Small intestine (tissue), 7 donors: ENCODE measurements around the gene DHX57. TPM values are rescaled to one million over a fixed set of nuclear protein-coding genes. Genes with fewer than 3 reads are reported as not detected.
"Not testable (repeated sequence)": the region's sequence is repeated elsewhere in the genome, so short reads cannot be mapped to it uniquely, and the experiment has no call there.

ENCODE experiments used
- DNase-seq, 2 donors: peaks; one replicate each; pipeline versions ENCODE4 v3.0.0 to v3.0.0-alpha.2; 2013
- FAIRE-seq: peaks from 2 replicates; lab custom pipeline; 2012; peaks lifted over from hg19 to GRCh38; lab: Jason Lieb, UNC
- H3K27ac ChIP-seq, 3 donors: one replicate each; pipeline ENCODE4 v1.5.1; 2013; ENCODE audit warnings: low read length in 2 of 3, mild to moderate bottlenecking in 2 of 3, control low read depth in 1 of 3, inconsistent platforms in 1 of 3, low read depth in 1 of 3, moderate library complexity in 1 of 3
- H3K27me3 ChIP-seq, 3 donors: one replicate each; pipeline ENCODE4 v1.6.1; 2013; ENCODE audit warnings: low read length in 3 of 3, inconsistent platforms in 1 of 3; ENCODE audit not compliant: control insufficient read depth in 3 of 3, insufficient read depth in 3 of 3
- H3K36me3 ChIP-seq, 3 donors: one replicate each; pipeline ENCODE4 v1.6.1; 2013; ENCODE audit warnings: low read length in 3 of 3, inconsistent platforms in 1 of 3, low read depth in 1 of 3, mild to moderate bottlenecking in 1 of 3, moderate library complexity in 1 of 3; ENCODE audit not compliant: control insufficient read depth in 3 of 3, insufficient read depth in 2 of 3
- H3K4me1 ChIP-seq, 3 donors: one replicate each; pipeline ENCODE4 v1.6.1; 2013; ENCODE audit warnings: low read length in 2 of 3, inconsistent platforms in 1 of 3, low read depth in 1 of 3, mild to moderate bottlenecking in 1 of 3, moderate library complexity in 1 of 3; ENCODE audit not compliant: control insufficient read depth in 3 of 3, insufficient read depth in 2 of 3
- H3K4me3 ChIP-seq, 3 donors: one replicate each; pipeline ENCODE4 v1.5.1; 2013; ENCODE audit warnings: low read length in 3 of 3, control low read depth in 1 of 3, inconsistent platforms in 1 of 3, low read depth in 1 of 3, mild to moderate bottlenecking in 1 of 3, moderate library complexity in 1 of 3
- H3K9me3 ChIP-seq, 2 donors: one replicate each; pipeline ENCODE4 v1.6.1; 2013; ENCODE audit warnings: low read depth in 1 of 2, low read length in 1 of 2; ENCODE audit not compliant: control insufficient read depth in 2 of 2, insufficient read depth in 1 of 2
- WGBS, 3 donors: extraction: QIAGEN DNeasy Blood & Tissue Kit; methylation state at CpG; one replicate each; pipeline ENCODE4 v1.1.7; 2013; 5-methylcytosine and 5-hydroxymethylcytosine counted together
- polyA plus RNA-seq, 4 donors: library from polyadenylated mRNA; stranded (reverse) in 3 of 4; unstranded in 1 of 4; fragments of 200-250 nt in 3 of 4; fragments of 120-200 nt in 1 of 4; gene quantifications; one replicate each; pipeline versions ENCODE4 v1.2.1 to v1.2.3, GENCODE V29; 2013
- donor health status: healthy with polysubstance abuse.
- donor health status: control.
- donor health status: control.
- donor health status: Bipolar disorder and iron deficiency.
- donor health status: healthy.

DHX57 gene
- polyA plus RNA-seq, 4 donors = 2.4 to 13.6 (median 5.8) TPM

GRCh38 chr2:38850045-38850444 is 25.7 kb downstream of the DHX57 start:
- Histone ChIP-seq H3K27ac (no peak overlapping the region), H3K27me3 (no peaks in the 10 kb centered on the region), H3K4me3 (no peak overlapping the region), H3K4me1 (no peaks in the 10 kb centered on the region), H3K9me3 (no peaks in the 10 kb centered on the region), H3K36me3 (peaks cover 1 to 24% (median 9%) of the 10 kb centered on the region in 3 donors)
- FAIRE-seq (no peak), DNase-seq (no peak)
- 78 to 85% (median 79%) methylated on average over 3 of the region's 3 CpGs for WGBS, 3 donors

GRCh38 chr2:38836791-38837190 is 38.9 kb downstream of the DHX57 start:
- FAIRE-seq (no peak), DNase-seq (no peak)
- no peaks in the 10 kb centered on the region for H3K27me3 ChIP-seq
- no peak overlapping the region for H3K4me3 ChIP-seq
- peaks cover 0 to 24% (median 0%) of the 10 kb centered on the region in 3 donors for H3K36me3 ChIP-seq
- 91 to 97% (median 97%) methylated on average over 2 of the region's 2 CpGs for WGBS, 3 donors
- H3K4me1 ChIP-seq = no peaks in the 10 kb centered on the region
- H3K9me3 ChIP-seq = no peaks in the 10 kb centered on the region
- no peak overlapping the region for H3K27ac ChIP-seq

- H3K9me3 ChIP-seq = no peaks in the 10 kb centered on the region
- H3K4me3 ChIP-seq = no peak overlapping the region
- no peaks in the 10 kb centered on the region for H3K27me3 ChIP-seq
- peaks cover 0 to 24% (median 0%) of the 10 kb centered on the region in 3 donors for H3K36me3 ChIP-seq
- no peaks in the 10 kb centered on the region for H3K4me1 ChIP-seq
- no peak overlapping the region for H3K27ac ChIP-seq
- WGBS, 3 donors = 78 to 92% (median 83%) methylated on average over 3 of the region's 3 CpGs
- FAIRE-seq (no peak), DNase-seq (no peak)
These were observed 39.7 kb downstream of the DHX57 start for GRCh38 chr2:38835990-38836389.

- H3K27ac ChIP-seq = no peak overlapping the region
- FAIRE-seq (no peak), DNase-seq (peak; percentile 45 to 62)
- H3K4me1 ChIP-seq = no peaks in the 10 kb centered on the region
- H3K9me3 ChIP-seq = no peaks in the 10 kb centered on the region
- no peaks in the 10 kb centered on the region for H3K27me3 ChIP-seq
- H3K4me3 ChIP-seq = no peak overlapping the region
- peaks cover 0 to 24% (median 0%) of the 10 kb centered on the region in 3 donors for H3K36me3 ChIP-seq
- 25 to 53% (median 29%) methylated on average over 1 of the region's 1 CpG for WGBS, 3 donors
These were observed 40.6 kb downstream of the DHX57 start for GRCh38 chr2:38835015-38835601.

- Histone ChIP-seq H3K9me3 (no peaks in the 10 kb centered on the region), H3K4me1 (no peaks in the 10 kb centered on the region), H3K27ac (peak overlapping the region in 1 of 3 donors; percentile 54), H3K27me3 (no peaks in the 10 kb centered on the region), H3K4me3 (no peak overlapping the region), H3K36me3 (peaks cover 0 to 21% (median 4%) of the 10 kb centered on the region in 3 donors)
- DNase-seq (no peak), FAIRE-seq (no peak)
- 88 to 97% (median 89%) methylated on average over 6 of the region's 6 CpGs for WGBS, 3 donors
These were observed 45.1 kb downstream of the DHX57 start for GRCh38 chr2:38830526-38831159.

GRCh38 chr2:38829971-38830370 is 45.8 kb downstream of the DHX57 start:
- Histone ChIP-seq H3K27me3 (no peaks in the 10 kb centered on the region), H3K27ac (no peak overlapping the region), H3K4me3 (no peak overlapping the region), H3K9me3 (no peaks in the 10 kb centered on the region), H3K36me3 (peaks cover 0 to 25% (median 5%) of the 10 kb centered on the region in 3 donors), H3K4me1 (no peaks in the 10 kb centered on the region)
- WGBS, 3 donors = 97 to 100% (median 100%) methylated on average over 1 of the region's 1 CpG
- DNase-seq = no peak
- FAIRE-seq = no peak

GRCh38 chr2:38828460-38828859 is 47.3 kb downstream of the DHX57 start:
- Histone ChIP-seq H3K4me3 (no peak overlapping the region), H3K36me3 (peaks cover 0 to 31% (median 5%) of the 10 kb centered on the region in 3 donors), H3K9me3 (no peaks in the 10 kb centered on the region), H3K27me3 (no peaks in the 10 kb centered on the region), H3K4me1 (no peaks in the 10 kb centered on the region), H3K27ac (no peak overlapping the region)
- DNase-seq (no peak), FAIRE-seq (no peak)
- WGBS, 3 donors = 72 to 86% (median 83%) methylated on average over 4 of the region's 4 CpGs

- not testable (repeated sequence) for H3K4me3 ChIP-seq, H3K9me3 ChIP-seq, H3K4me1 ChIP-seq, DNase-seq, FAIRE-seq, H3K27ac ChIP-seq, H3K27me3 ChIP-seq
- WGBS, 3 donors = 81 to 88% (median 86%) methylated on average over 10 of the region's 10 CpGs
- peaks cover 0 to 33% (median 9%) of the 10 kb centered on the region in 3 donors for H3K36me3 ChIP-seq
These were observed 48.1 kb downstream of the DHX57 start for GRCh38 chr2:38827539-38828145.
